ENCODE data around the gene ADGRV1.

- TF ChIP-seq CTCF (IDR thresholded peaks at IDR 0.05), result no peak
- TF ChIP-seq POLR2A (IDR thresholded peaks at IDR 0.05), result no peak
Measured at GRCh38 chr5:90845723-90846554, 287.3 kb downstream of the ADGRV1 start.
